ENCODE results near the gene FKBP5. TPM values are rescaled to one million over a fixed set of nuclear protein-coding genes. Genes with fewer than 3 reads are reported as not detected.
"Not testable (repeated sequence)": the region's sequence is repeated elsewhere in the genome, so short reads cannot be mapped to it uniquely, and the experiment has no call there.

FKBP5 gene
- total RNA-seq, 2 experiments from 2014 or later: 42.5 to 79.1 TPM

DNA sequence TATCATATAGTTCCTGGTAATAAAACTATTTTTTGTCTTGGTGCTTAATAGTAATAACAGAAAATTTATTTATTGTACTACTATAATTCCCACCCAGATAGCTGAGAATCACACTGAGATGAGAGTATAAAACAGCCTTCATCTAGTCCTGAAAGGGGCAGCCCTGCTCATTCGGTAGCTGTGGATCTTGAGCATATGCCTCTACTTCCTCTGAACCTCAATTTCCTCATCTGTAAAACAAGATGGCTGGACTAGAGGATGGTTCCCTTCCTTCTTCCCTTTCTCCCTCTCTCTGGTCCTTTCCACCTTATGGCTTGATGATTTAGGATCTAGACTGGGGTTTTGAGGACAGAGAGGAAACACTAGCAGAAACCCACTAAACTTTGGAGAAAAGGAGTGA lies 15.0 kb downstream of the FKBP5 start:
- H2AFZ ChIP-seq (ENCODE audit: low read length): no peak overlapping the region
- peaks cover 23% of the 10 kb centered on the region for H3K4me1 ChIP-seq (ENCODE audit: insufficient read depth, low read length, poor library complexity, severe bottlenecking)
- H3K79me2 ChIP-seq (ENCODE audit: insufficient read depth, low read depth, low read length): peaks cover 99% of the 10 kb centered on the region
- no TSS peak for BruUV-seq (replicated peaks)
- ChIA-PET POLR2A (interaction anchor here (1.2 to 1.3 kb wide), 2 partner anchors 28 to 31 kb away, joined by 4 read pairs; no protein-coding TSS in a partner anchor), CTCF (ENCODE audit: unreplicated experiment) (no interaction called here)
- peaks cover 44% of the 10 kb centered on the region for H3K36me3 ChIP-seq (ENCODE audit: insufficient read depth, low read length)
- H4K20me1 ChIP-seq (ENCODE audit: insufficient read depth, low read length): peaks cover 11% of the 10 kb centered on the region; the same call in 1 of the 2 replicates
- H3K9me2 ChIP-seq (ENCODE audit: insufficient read depth, low read length): no peaks in the 10 kb centered on the region
- no peak overlapping the region for H3K4me3 ChIP-seq (ENCODE audit: low read depth, low read length, poor library complexity, severe bottlenecking)
- no peak for DNase-seq (ENCODE audit: low spot score)
- no peaks in the 10 kb centered on the region for H3K9me3 ChIP-seq (ENCODE audit: low read length)
- intact Hi-C loops (cut with micrococcal nuclease; ENCODE audit: unreplicated experiment): no loop called here
- TF ChIP-seq, protein P1, sequence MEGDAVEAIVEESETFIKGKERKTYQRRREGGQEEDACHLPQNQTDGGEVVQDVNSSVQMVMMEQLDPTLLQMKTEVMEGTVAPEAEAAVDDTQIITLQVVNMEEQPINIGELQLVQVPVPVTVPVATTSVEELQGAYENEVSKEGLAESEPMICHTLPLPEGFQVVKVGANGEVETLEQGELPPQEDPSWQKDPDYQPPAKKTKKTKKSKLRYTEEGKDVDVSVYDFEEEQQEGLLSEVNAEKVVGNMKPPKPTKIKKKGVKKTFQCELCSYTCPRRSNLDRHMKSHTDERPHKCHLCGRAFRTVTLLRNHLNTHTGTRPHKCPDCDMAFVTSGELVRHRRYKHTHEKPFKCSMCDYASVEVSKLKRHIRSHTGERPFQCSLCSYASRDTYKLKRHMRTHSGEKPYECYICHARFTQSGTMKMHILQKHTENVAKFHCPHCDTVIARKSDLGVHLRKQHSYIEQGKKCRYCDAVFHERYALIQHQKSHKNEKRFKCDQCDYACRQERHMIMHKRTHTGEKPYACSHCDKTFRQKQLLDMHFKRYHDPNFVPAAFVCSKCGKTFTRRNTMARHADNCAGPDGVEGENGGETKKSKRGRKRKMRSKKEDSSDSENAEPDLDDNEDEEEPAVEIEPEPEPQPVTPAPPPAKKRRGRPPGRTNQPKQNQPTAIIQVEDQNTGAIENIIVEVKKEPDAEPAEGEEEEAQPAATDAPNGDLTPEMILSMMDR (conservative IDR thresholded peaks at IDR 0.05; ENCODE audit: low read length): no peak
- no peak for TF ChIP-seq EZH2phosphoT487 (IDR thresholded peaks at IDR 0.05; ENCODE audit: borderline replicate concordance, low read depth, low read length)
- H3K27ac ChIP-seq (ENCODE audit: low read depth, low read length, poor library complexity, severe bottlenecking): no peak overlapping the region
- no peak overlapping the region for H3K4me2 ChIP-seq (ENCODE audit: low read length)

DNA sequence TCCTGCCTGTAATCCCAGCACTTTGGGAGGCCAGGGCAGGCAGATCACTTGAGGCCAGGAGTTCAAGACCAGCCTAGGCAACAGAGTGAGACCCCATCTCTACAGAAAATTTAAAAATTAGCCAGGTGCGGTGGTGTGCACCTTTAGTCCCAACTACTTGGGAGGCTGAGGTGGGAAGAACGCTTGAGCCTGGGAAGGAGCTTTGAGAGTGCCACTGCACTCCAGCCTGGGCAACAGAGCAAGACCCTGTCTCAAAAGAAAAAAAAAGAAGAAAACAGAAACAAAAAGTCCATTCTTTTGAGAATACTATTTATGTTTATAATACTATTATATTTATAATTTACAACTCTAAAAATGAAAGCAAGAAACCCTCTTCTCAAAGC lies 15.4 kb downstream of the FKBP5 start:
- peaks cover 28% of the 10 kb centered on the region for H3K4me1 ChIP-seq (ENCODE audit: insufficient read depth, low read length, poor library complexity, severe bottlenecking)
- peaks cover 11% of the 10 kb centered on the region; the same call in 1 of the 2 replicates for H4K20me1 ChIP-seq (ENCODE audit: insufficient read depth, low read length)
- H3K9me2 ChIP-seq (ENCODE audit: insufficient read depth, low read length); DNase-seq (ENCODE audit: low spot score); BruUV-seq (replicated peaks); H3K4me2 ChIP-seq (ENCODE audit: low read length); H2AFZ ChIP-seq (ENCODE audit: low read length); H3K27ac ChIP-seq (ENCODE audit: low read depth, low read length, poor library complexity, severe bottlenecking); CTCF ChIA-PET (ENCODE audit: unreplicated experiment); H3K9me3 ChIP-seq (ENCODE audit: low read length); H3K4me3 ChIP-seq (ENCODE audit: low read depth, low read length, poor library complexity, severe bottlenecking); intact Hi-C loops (cut with micrococcal nuclease; ENCODE audit: unreplicated experiment): not testable (repeated sequence)
- POLR2A ChIA-PET: interaction anchor here (0.6 to 1.3 kb wide), 2 partner anchors 27 to 45 kb away, joined by 3 to 4 read pairs; no protein-coding TSS in a partner anchor
- peaks cover 39% of the 10 kb centered on the region for H3K36me3 ChIP-seq (ENCODE audit: insufficient read depth, low read length)
- peaks cover 99% of the 10 kb centered on the region for H3K79me2 ChIP-seq (ENCODE audit: insufficient read depth, low read depth, low read length)

DNA sequence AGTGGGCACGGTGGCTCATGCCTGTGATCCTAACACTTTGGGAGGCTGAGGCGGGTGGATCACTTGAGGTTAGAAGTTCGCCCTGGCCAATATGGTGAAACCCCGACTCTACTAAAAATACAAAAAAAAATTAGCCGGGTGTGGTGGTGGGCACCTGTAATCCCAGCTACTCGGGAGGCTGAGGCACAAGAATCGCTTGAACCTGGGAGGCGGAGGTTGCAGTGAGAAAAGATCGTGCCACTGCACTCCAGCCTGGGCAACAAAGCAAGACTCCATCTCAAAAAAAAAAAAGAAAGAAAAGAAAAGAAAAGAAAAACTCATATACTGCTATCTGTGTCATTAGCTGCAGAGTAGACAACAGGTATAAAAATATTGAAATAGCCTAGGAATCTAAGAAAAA lies 18.3 kb downstream of the FKBP5 start:
- H3K27ac ChIP-seq (ENCODE audit: low read depth, low read length, poor library complexity, severe bottlenecking); POLR2A ChIA-PET; H3K9me3 ChIP-seq (ENCODE audit: low read length); BruUV-seq (replicated peaks); H3K4me3 ChIP-seq (ENCODE audit: low read depth, low read length, poor library complexity, severe bottlenecking); intact Hi-C loops (cut with micrococcal nuclease; ENCODE audit: unreplicated experiment); H2AFZ ChIP-seq (ENCODE audit: low read length); H3K9me2 ChIP-seq (ENCODE audit: insufficient read depth, low read length); H3K4me2 ChIP-seq (ENCODE audit: low read length); H4K20me1 ChIP-seq (ENCODE audit: insufficient read depth, low read length); DNase-seq (ENCODE audit: low spot score); CTCF ChIA-PET (ENCODE audit: unreplicated experiment): not testable (repeated sequence)
- Histone ChIP-seq H3K36me3 (ENCODE audit: insufficient read depth, low read length) (peaks cover 36% of the 10 kb centered on the region), H3K4me1 (ENCODE audit: insufficient read depth, low read length, poor library complexity, severe bottlenecking) (peaks cover 48% of the 10 kb centered on the region), H3K79me2 (ENCODE audit: insufficient read depth, low read depth, low read length) (peaks cover 100% of the 10 kb centered on the region)
